GM12891 (cell line): ENCODE results near the gene PDPK1.

Experiments
- PAX5 ChIP-seq: IDR thresholded peaks from 2 replicates; pipeline ENCODE4 v1.6.1; 2011; ENCODE audit warnings: low read length, moderate library complexity, mild to moderate bottlenecking; ENCODE audit not compliant: insufficient read depth, severe bottlenecking
- POLR2A ChIP-seq: IDR thresholded peaks from 2 replicates; pipeline ENCODE4 v1.6.1; 2011; ENCODE audit warnings: low read depth, low read length, control low read depth
- POLR2AphosphoS5 ChIP-seq: IDR thresholded peaks from 2 replicates; pipeline ENCODE4 v1.6.1; 2011; ENCODE audit warnings: low read depth, low read length, control low read depth
- POU2F2 ChIP-seq: IDR thresholded peaks from 2 replicates; pipeline ENCODE4 v1.6.1; 2011; ENCODE audit warnings: low read depth, mild to moderate bottlenecking, control low read depth, low read length, moderate library complexity
- TAF1 ChIP-seq: IDR thresholded peaks from 2 replicates; pipeline ENCODE4 v1.6.1; 2011; ENCODE audit warnings: low read depth, low read length, control low read depth

GRCh38 chr16:2511996-2512734 is 25.7 kb upstream of the PDPK1 start:
- TF ChIP-seq POLR2A (no peak), POU2F2 (no peak), POLR2AphosphoS5 (no peak), PAX5 (no peak), TAF1 (no peak)
